GM23338 (cell line): ENCODE data around the gene GALNT14. TPM values are rescaled to one million over a fixed set of nuclear protein-coding genes. Genes with fewer than 3 reads are reported as not detected.

Experiments
- ATAC-seq: fragments of 200-7000 bp; cut with Tn5 transposase; 3 replicates; pipeline ENCODE4 v1.9.1; 2020
- DNase-seq: peaks from one replicate; pipeline ENCODE4 v3.0.0-alpha.2; 2015; ENCODE audit warnings: low spot score
- H2AFZ ChIP-seq: fragments of 200-600 bp; sonication (generic); 2 replicates; pipeline ENCODE4 v1.8.0; 2016; ENCODE audit warnings: antibody characterized with exemption, mild to moderate bottlenecking, moderate library complexity
- H3F3A ChIP-seq: fragments of 200-600 bp; sonication (generic); replicated peaks from 2 replicates; pipeline ENCODE4 v1.8.0; 2017; ENCODE audit warnings: antibody characterized with exemption, mixed run types, low read depth
- H3K27ac ChIP-seq: fragments of 200-600 bp; sonication (generic); 2 replicates; pipeline ENCODE4 v1.6.1; 2016; ENCODE audit warnings: low read depth
- H3K27me3 ChIP-seq: fragments of 200-600 bp; sonication (generic); 2 replicates; pipeline ENCODE4 v1.8.0; 2016; ENCODE audit warnings: mild to moderate bottlenecking, mixed run types, moderate library complexity; ENCODE audit not compliant: insufficient read depth
- H3K36me3 ChIP-seq: fragments of 200-600 bp; sonication (generic); 2 replicates; pipeline ENCODE4 v1.8.0; 2016; ENCODE audit warnings: mild to moderate bottlenecking; ENCODE audit not compliant: insufficient read depth
- H3K4me1 ChIP-seq: fragments of 200-600 bp; sonication (generic); 2 replicates; pipeline ENCODE4 v1.8.0; 2016; ENCODE audit warnings: mild to moderate bottlenecking, moderate library complexity; ENCODE audit not compliant: insufficient read depth
- H3K4me2 ChIP-seq: fragments of 200-600 bp; sonication (generic); 2 replicates; pipeline ENCODE4 v1.7.1; 2017; ENCODE audit warnings: mixed run types
- H3K4me3 ChIP-seq: fragments of 200-600 bp; sonication (generic); 2 replicates; pipeline ENCODE4 v1.6.1; 2016; ENCODE audit warnings: mixed run types
- H3K79me2 ChIP-seq: fragments of 200-600 bp; sonication (generic); replicated peaks from 2 replicates; pipeline ENCODE4 v1.8.0; 2017; ENCODE audit warnings: mild to moderate bottlenecking; ENCODE audit not compliant: insufficient read depth
- H3K9me2 ChIP-seq: fragments of 200-600 bp; sonication (generic); 2 replicates; pipeline ENCODE4 v1.8.0; 2017; ENCODE audit not compliant: insufficient read depth
- H4K20me1 ChIP-seq: fragments of 200-600 bp; sonication (generic); replicated peaks from 2 replicates; pipeline ENCODE4 v1.8.0; 2017; ENCODE audit warnings: mild to moderate bottlenecking; ENCODE audit not compliant: insufficient read depth
- H3K27ac Mint-ChIP-seq: 2 replicates; pipeline ENCODE4 v1.8.0; 2020; ENCODE audit warnings: inconsistent platforms, mild to moderate bottlenecking, moderate library complexity, mixed read lengths
- H3K27me3 Mint-ChIP-seq: 3 replicates; pipeline ENCODE4 v1.8.0; 2022; ENCODE audit warnings: low read depth, mild to moderate bottlenecking, moderate library complexity, mixed read lengths, inconsistent platforms; ENCODE audit not compliant: insufficient read depth, poor library complexity
- H3K36me3 Mint-ChIP-seq: 3 replicates; pipeline ENCODE4 v1.8.0; 2021; ENCODE audit warnings: low read depth, mild to moderate bottlenecking, inconsistent platforms, moderate library complexity, mixed read lengths
- H3K4me1 Mint-ChIP-seq: 3 replicates; pipeline ENCODE4 v1.8.0; 2020; ENCODE audit warnings: mild to moderate bottlenecking, inconsistent platforms, mixed read lengths
- H3K4me3 Mint-ChIP-seq: 3 replicates; pipeline ENCODE4 v1.8.0; 2021; ENCODE audit warnings: moderate library complexity, mild to moderate bottlenecking, inconsistent platforms, mixed read lengths
- H3K9me3 Mint-ChIP-seq: 3 replicates; pipeline ENCODE4 v1.8.0; 2020; ENCODE audit warnings: moderate library complexity, mild to moderate bottlenecking, inconsistent platforms, mixed read lengths
- CREB1 ChIP-seq: fragments of 250-450 bp; sonication (Bioruptor Pico); IDR thresholded peaks from 2 replicates; pipeline ENCODE4 v1.5.0; 2020; ENCODE audit warnings: low read depth, mild to moderate bottlenecking, moderate library complexity
- EZH2 ChIP-seq: fragments of 200-600 bp; sonication (generic); IDR thresholded peaks from one replicate; pipeline ENCODE4 v1.8.0; 2017; ENCODE audit warnings: antibody characterized with exemption, mild to moderate bottlenecking, low read depth; ENCODE audit not compliant: unreplicated experiment
- EZH2phosphoT487 ChIP-seq: fragments of 200-600 bp; sonication (generic); IDR thresholded peaks from one replicate; pipeline ENCODE4 v1.8.1; 2018; ENCODE audit warnings: antibody characterized with exemption; ENCODE audit not compliant: unreplicated experiment
- JUNB ChIP-seq: IDR thresholded peaks from one replicate; pipeline ENCODE4 v1.6.1; 2016; ENCODE audit warnings: antibody characterized with exemption; ENCODE audit not compliant: unreplicated experiment
- NANOG ChIP-seq: IDR thresholded peaks from 2 replicates; pipeline ENCODE4 v1.6.1; 2016; ENCODE audit warnings: antibody characterized with exemption, borderline replicate concordance
- POLR2AphosphoS5 ChIP-seq: IDR thresholded peaks from 2 replicates; pipeline ENCODE4 v1.6.1; 2016; ENCODE audit warnings: antibody characterized with exemption, low read depth
- REST ChIP-seq: IDR thresholded peaks from one replicate; pipeline ENCODE4 v1.6.1; 2018; ENCODE audit warnings: antibody characterized with exemption; ENCODE audit not compliant: unreplicated experiment
- STAT1 ChIP-seq: IDR thresholded peaks from one replicate; pipeline ENCODE4 v1.6.1; 2016; ENCODE audit warnings: antibody characterized with exemption; ENCODE audit not compliant: unreplicated experiment
- ZNF114 ChIP-seq: fragments of 250-450 bp; sonication (Bioruptor Pico); IDR thresholded peaks from 2 replicates; pipeline ENCODE4 v1.5.0; 2020; ENCODE audit warnings: mild to moderate bottlenecking, moderate library complexity
- ZNF331 ChIP-seq: fragments of 250-450 bp; sonication (Bioruptor Pico); IDR thresholded peaks from 2 replicates; pipeline ENCODE4 v1.5.0; 2020; ENCODE audit warnings: low read depth, mild to moderate bottlenecking, moderate library complexity
- polyA plus RNA-seq: library from polyadenylated mRNA; unstranded; fragments of >200 nt; fragmentation: Nextera tagmentation; extraction: Ambion mirVana; gene quantifications from 2 replicates; pipeline ENCODE4 v1.2.1, GENCODE V29; 2016
- total RNA-seq: library from RNA; depleted of rRNA; stranded (reverse); fragments of >200 nt; shearing (Covaris generic); gene quantifications from 2 replicates; pipeline ENCODE4 v1.2.3, GENCODE V29; 2014
- TF ChIP-seq, protein P1 (sequence below): IDR thresholded peaks from 2 replicates; pipeline ENCODE4 v1.6.1; 2016; ENCODE audit warnings: antibody characterized with exemption
- TF ChIP-seq, protein P2 (sequence below), 2 experiments: fragments of 200-600 bp in 1 of 2; sonication (generic) in 1 of 2; conservative IDR thresholded peaks; 2 replicates each; pipeline versions ENCODE4 v1.5.1 to v1.6.1; 2016 to 2017; ENCODE audit warnings: antibody characterized with exemption in 2 of 2, low read depth in 2 of 2, mild to moderate bottlenecking in 2 of 2, moderate library complexity in 1 of 2
- TF ChIP-seq, protein P3 (sequence below): fragments of 250-450 bp; sonication (Bioruptor Pico); IDR thresholded peaks from 2 replicates; pipeline ENCODE4 v1.5.0; 2020; ENCODE audit warnings: mild to moderate bottlenecking, moderate library complexity

Gene GALNT14
- total and polyA plus RNA-seq, 2 experiments from 2014 or later: 5.4 to 7.7 TPM

DNA sequence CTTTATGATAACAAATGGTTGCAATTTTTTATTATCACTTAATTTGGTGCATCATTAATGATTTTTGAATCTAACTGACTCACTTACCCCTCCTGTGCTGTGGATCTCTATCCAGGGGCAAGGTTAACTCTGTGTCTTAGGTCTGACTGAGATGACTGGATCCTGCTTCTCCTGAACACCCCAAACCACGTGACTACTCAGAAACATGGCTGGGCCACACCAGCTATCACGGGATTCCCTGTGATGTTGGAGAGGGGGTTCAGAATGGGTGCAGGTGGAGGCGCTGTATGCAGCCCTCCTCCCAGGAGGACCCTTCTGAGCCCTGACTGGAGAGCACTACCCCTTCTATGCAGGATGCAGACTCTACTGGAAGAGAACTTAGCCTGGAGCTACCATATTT is 178.6 kb downstream of the GALNT14 start:
- H3K27ac Mint-ChIP-seq: no peak overlapping the region
- DNase-seq (no peak), ATAC-seq (no peak)
- H2AFZ ChIP-seq: no peak overlapping the region
- no peaks in the 10 kb centered on the region for H3K9me3 Mint-ChIP-seq
- H3K27me3 Mint-ChIP-seq: peaks cover 4% of the 10 kb centered on the region
- H3K79me2 ChIP-seq: no peaks in the 10 kb centered on the region
- H3K4me3 Mint-ChIP-seq: no peak overlapping the region
- H3K4me2 ChIP-seq: no peak overlapping the region
- H3K36me3 Mint-ChIP-seq: no peaks in the 10 kb centered on the region
- no peaks in the 10 kb centered on the region for H3F3A ChIP-seq
- H3K36me3 ChIP-seq: no peaks in the 10 kb centered on the region
- H3K27ac ChIP-seq: no peak overlapping the region
- no peaks in the 10 kb centered on the region for H4K20me1 ChIP-seq
- H3K4me1 ChIP-seq: no peaks in the 10 kb centered on the region
- H3K4me3 ChIP-seq: no peak overlapping the region
- peaks cover 7% of the 10 kb centered on the region for H3K4me1 Mint-ChIP-seq
- TF ChIP-seq ZNF114 (CRISPR knock-in tag) (no peak), STAT1 (no peak), EZH2phosphoT487 (no peak), ZNF331 (no peak), JUNB (no peak), EZH2 (no peak), NANOG (no peak), REST (no peak), CREB1 (CRISPR knock-in tag) (no peak), POLR2AphosphoS5 (no peak)
- TF ChIP-seq, protein P1, sequence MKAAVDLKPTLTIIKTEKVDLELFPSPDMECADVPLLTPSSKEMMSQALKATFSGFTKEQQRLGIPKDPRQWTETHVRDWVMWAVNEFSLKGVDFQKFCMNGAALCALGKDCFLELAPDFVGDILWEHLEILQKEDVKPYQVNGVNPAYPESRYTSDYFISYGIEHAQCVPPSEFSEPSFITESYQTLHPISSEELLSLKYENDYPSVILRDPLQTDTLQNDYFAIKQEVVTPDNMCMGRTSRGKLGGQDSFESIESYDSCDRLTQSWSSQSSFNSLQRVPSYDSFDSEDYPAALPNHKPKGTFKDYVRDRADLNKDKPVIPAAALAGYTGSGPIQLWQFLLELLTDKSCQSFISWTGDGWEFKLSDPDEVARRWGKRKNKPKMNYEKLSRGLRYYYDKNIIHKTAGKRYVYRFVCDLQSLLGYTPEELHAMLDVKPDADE: no peak
- TF ChIP-seq, protein P2, sequence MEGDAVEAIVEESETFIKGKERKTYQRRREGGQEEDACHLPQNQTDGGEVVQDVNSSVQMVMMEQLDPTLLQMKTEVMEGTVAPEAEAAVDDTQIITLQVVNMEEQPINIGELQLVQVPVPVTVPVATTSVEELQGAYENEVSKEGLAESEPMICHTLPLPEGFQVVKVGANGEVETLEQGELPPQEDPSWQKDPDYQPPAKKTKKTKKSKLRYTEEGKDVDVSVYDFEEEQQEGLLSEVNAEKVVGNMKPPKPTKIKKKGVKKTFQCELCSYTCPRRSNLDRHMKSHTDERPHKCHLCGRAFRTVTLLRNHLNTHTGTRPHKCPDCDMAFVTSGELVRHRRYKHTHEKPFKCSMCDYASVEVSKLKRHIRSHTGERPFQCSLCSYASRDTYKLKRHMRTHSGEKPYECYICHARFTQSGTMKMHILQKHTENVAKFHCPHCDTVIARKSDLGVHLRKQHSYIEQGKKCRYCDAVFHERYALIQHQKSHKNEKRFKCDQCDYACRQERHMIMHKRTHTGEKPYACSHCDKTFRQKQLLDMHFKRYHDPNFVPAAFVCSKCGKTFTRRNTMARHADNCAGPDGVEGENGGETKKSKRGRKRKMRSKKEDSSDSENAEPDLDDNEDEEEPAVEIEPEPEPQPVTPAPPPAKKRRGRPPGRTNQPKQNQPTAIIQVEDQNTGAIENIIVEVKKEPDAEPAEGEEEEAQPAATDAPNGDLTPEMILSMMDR (conservative IDR thresholded peaks at IDR 0.05; ENCODE audit: low read depth in 2 of 2): no peak
- TF ChIP-seq, protein P3, sequence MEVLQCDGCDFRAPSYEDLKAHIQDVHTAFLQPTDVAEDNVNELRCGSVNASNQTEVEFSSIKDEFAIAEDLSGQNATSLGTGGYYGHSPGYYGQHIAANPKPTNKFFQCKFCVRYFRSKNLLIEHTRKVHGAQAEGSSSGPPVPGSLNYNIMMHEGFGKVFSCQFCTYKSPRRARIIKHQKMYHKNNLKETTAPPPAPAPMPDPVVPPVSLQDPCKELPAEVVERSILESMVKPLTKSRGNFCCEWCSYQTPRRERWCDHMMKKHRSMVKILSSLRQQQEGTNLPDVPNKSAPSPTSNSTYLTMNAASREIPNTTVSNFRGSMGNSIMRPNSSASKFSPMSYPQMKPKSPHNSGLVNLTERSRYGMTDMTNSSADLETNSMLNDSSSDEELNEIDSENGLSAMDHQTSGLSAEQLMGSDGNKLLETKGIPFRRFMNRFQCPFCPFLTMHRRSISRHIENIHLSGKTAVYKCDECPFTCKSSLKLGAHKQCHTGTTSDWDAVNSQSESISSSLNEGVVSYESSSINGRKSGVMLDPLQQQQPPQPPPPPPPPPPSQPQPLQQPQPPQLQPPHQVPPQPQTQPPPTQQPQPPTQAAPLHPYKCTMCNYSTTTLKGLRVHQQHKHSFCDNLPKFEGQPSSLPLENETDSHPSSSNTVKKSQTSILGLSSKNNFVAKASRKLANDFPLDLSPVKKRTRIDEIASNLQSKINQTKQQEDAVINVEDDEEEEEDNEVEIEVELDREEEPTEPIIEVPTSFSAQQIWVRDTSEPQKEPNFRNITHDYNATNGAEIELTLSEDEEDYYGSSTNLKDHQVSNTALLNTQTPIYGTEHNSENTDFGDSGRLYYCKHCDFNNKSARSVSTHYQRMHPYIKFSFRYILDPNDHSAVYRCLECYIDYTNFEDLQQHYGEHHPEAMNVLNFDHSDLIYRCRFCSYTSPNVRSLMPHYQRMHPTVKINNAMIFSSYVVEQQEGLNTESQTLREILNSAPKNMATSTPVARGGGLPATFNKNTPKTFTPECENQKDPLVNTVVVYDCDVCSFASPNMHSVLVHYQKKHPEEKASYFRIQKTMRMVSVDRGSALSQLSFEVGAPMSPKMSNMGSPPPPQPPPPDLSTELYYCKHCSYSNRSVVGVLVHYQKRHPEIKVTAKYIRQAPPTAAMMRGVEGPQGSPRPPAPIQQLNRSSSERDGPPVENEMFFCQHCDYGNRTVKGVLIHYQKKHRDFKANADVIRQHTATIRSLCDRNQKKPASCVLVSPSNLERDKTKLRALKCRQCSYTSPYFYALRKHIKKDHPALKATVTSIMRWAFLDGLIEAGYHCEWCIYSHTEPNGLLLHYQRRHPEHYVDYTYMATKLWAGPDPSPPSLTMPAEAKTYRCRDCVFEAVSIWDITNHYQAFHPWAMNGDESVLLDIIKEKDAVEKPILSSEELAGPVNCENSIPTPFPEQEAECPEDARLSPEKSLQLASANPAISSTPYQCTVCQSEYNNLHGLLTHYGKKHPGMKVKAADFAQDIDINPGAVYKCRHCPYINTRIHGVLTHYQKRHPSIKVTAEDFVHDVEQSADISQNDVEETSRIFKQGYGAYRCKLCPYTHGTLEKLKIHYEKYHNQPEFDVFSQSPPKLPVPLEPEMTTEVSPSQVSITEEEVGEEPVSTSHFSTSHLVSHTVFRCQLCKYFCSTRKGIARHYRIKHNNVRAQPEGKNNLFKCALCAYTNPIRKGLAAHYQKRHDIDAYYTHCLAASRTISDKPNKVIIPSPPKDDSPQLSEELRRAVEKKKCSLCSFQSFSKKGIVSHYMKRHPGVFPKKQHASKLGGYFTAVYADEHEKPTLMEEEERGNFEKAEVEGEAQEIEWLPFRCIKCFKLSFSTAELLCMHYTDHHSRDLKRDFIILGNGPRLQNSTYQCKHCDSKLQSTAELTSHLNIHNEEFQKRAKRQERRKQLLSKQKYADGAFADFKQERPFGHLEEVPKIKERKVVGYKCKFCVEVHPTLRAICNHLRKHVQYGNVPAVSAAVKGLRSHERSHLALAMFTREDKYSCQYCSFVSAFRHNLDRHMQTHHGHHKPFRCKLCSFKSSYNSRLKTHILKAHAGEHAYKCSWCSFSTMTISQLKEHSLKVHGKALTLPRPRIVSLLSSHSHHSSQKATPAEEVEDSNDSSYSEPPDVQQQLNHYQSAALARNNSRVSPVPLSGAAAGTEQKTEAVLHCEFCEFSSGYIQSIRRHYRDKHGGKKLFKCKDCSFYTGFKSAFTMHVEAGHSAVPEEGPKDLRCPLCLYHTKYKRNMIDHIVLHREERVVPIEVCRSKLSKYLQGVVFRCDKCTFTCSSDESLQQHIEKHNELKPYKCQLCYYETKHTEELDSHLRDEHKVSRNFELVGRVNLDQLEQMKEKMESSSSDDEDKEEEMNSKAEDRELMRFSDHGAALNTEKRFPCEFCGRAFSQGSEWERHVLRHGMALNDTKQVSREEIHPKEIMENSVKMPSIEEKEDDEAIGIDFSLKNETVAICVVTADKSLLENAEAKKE (CRISPR knock-in tag): no peak
- H3K9me2 ChIP-seq: no peaks in the 10 kb centered on the region
- H3K27me3 ChIP-seq: no peaks in the 10 kb centered on the region
